IPS-18a (cell line): Measurements from ENCODE around the gene NUP214.

Experiments
- H3K27ac ChIP-seq: one replicate; pipeline ENCODE4 v1.5.1; 2013; ENCODE audit warnings: low read length
- H3K27me3 ChIP-seq: one replicate; pipeline ENCODE4 v1.6.1; 2013; ENCODE audit warnings: mild to moderate bottlenecking, low read length; ENCODE audit not compliant: control insufficient read depth, insufficient read depth
- H3K36me3 ChIP-seq: one replicate; pipeline ENCODE4 v1.6.1; 2013; ENCODE audit warnings: low read depth, low read length; ENCODE audit not compliant: control insufficient read depth
- H3K4me1 ChIP-seq: one replicate; pipeline ENCODE4 v1.6.1; 2013; ENCODE audit warnings: low read depth, low read length; ENCODE audit not compliant: control insufficient read depth
- H3K4me3 ChIP-seq: one replicate; pipeline ENCODE4 v1.5.1; 2013; ENCODE audit warnings: low read length
- H3K9ac ChIP-seq: one replicate; pipeline ENCODE4 v1.6.1; 2013; ENCODE audit warnings: mild to moderate bottlenecking, low read length, moderate library complexity
- H3K9me3 ChIP-seq: one replicate; pipeline ENCODE4 v1.6.1; 2013; ENCODE audit warnings: low read depth, low read length; ENCODE audit not compliant: control insufficient read depth

The NUP214 gene

GRCh38 chr9:131273146-131273855, 147.9 kb downstream of the NUP214 start:
- H3K27ac ChIP-seq, result no peak overlapping the region
- H3K9ac ChIP-seq, result no peak overlapping the region
- H3K4me3 ChIP-seq, result no peak overlapping the region
- H3K27me3 ChIP-seq, result peaks cover 16% of the 10 kb centered on the region
- no peaks in the 10 kb centered on the region for H3K9me3 ChIP-seq
- peaks cover 6% of the 10 kb centered on the region for H3K4me1 ChIP-seq
- no peaks in the 10 kb centered on the region for H3K36me3 ChIP-seq

DNA sequence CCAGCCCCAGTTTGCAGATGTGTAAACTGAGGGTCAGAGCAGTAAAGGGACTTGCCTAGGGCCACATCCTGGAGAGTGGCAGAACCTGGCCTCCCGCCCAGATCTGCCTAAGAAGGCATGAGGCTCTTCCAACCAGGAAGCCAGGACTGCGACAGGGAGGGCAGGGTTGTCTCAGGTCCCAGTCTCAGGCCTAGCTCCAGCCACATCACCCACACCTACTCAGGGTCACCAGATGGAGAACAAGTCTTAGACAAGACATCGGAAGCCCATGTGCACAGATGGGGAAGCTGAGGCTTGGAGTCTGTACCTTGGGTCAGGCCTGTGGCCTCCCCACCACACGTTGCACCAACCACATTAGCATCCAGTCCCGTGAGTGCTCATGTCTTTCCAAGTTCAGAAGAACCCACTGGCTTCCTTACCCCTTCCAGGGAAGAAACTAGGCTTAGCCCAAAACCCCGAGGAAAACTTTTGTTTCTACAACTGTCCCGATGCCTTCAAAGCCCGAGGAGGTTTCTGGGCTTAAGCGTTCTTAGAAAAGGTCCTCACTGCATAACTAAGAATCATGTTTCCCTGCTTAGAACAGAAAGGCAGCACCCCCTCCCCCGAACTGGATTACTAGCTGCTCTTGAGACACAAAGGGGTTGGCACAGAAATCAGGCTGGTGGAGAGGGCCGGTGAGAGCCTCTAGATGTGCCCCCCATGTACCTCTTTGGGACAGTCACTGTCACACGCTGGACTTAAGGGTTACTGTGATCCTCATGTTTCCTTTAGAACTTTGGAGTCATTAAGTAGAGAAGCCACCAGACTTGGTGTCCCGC, 148.7 kb downstream of the NUP214 start:
- H3K27ac ChIP-seq, result no peak overlapping the region
- no peaks in the 10 kb centered on the region for H3K9me3 ChIP-seq
- peaks cover 16% of the 10 kb centered on the region for H3K27me3 ChIP-seq
- H3K4me1 ChIP-seq, result peaks cover 6% of the 10 kb centered on the region
- H3K9ac ChIP-seq, result no peak overlapping the region
- no peak overlapping the region for H3K4me3 ChIP-seq
- no peaks in the 10 kb centered on the region for H3K36me3 ChIP-seq

- Histone ChIP-seq H3K9me3 (no peaks in the 10 kb centered on the region), H3K36me3 (no peaks in the 10 kb centered on the region), H3K4me3 (no peak overlapping the region), H3K9ac (no peak overlapping the region), H3K27me3 (peaks cover 16% of the 10 kb centered on the region), H3K4me1 (peaks cover 6% of the 10 kb centered on the region), H3K27ac (no peak overlapping the region)
Measured at GRCh38 chr9:131274674-131275331, 149.4 kb downstream of the NUP214 start.

- Histone ChIP-seq H3K4me3 (no peak overlapping the region), H3K4me1 (peaks cover 6% of the 10 kb centered on the region), H3K27ac (no peak overlapping the region), H3K27me3 (peaks cover 16% of the 10 kb centered on the region), H3K36me3 (no peaks in the 10 kb centered on the region), H3K9me3 (no peaks in the 10 kb centered on the region), H3K9ac (no peak overlapping the region)
Measured at GRCh38 chr9:131275332-131276093, 150.1 kb downstream of the NUP214 start.

DNA sequence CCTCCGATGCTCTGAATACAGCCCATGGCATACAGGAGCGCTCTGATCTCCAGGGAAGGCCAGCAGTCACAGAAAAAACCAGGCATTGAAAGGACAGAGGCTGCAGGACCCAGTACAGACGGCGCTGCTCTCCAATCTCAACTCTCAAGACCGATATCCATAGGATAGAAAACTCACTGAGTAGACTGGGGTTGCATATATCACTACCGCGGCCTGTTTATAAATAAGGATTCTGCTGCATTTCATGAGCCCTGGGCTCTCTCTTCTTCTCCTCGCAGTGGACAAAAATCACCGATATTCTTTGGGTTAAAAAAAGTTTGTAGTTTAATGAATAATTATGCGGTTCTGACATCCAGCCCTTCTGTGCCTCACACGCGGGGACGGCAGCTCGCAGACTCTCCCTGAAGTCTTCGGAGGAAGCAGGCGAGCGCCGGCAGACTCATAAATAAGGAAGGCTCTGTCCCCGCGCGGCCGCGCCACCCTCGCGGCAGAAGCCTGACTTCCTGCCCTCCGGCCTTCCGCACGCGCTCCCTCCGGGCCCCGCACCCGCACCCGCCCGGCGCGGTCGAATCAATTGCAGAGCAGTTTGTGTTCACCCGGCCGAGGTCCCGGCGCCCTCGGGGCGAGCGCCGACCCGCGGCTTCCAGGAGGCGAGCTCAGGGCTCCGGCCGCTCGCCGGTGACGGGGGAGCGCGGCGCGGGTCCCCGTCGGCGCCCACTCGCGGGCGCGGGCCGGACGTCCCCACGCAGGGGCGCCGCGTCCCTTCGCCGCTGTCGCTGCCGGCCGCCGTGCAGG, 150.9 kb downstream of the NUP214 start, which contains the start of gene FAM78A:
TSS of gene FAM78A (minus strand) at position 417 of the 795 bp plus-strand sequence. CDS start at position 86, 331 bp downstream.
- H3K4me3 ChIP-seq, result peak within 1 kb of the TSS; percentile 55
- H3K9ac ChIP-seq, result no peak within 1 kb of the TSS
- H3K4me1 ChIP-seq, result peaks cover 6% of the 10 kb centered on the region
- no peaks in the 10 kb centered on the region for H3K9me3 ChIP-seq
- H3K27ac ChIP-seq, result no peak within 1 kb of the TSS
- H3K36me3 ChIP-seq, result no peaks in the 10 kb centered on the region
- peaks cover 21% of the 10 kb centered on the region for H3K27me3 ChIP-seq

DNA sequence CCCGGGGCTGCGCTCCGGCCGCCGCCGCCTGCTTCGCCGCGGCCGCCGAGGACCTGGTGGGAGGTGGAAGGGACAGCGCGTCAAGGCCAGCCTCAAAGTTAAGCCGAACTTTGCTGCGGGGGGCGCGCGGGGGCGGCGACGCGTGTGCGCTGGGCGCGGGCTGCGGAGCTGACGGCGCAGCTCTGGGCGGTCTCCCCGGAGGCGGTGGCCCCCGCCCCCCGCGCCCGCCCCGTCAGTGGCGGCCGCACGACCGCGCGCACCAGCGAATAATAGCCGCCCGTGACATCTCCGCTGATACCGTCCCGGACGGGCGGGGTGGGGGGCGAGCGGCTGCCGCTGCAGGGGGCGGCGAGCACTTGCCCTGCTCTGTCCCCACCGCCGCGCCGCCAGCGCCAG, 151.5 kb downstream of the NUP214 start:
- Histone ChIP-seq H3K4me1 (peaks cover 6% of the 10 kb centered on the region), H3K36me3 (no peaks in the 10 kb centered on the region), H3K9me3 (no peaks in the 10 kb centered on the region), H3K9ac (no peak overlapping the region), H3K27ac (no peak overlapping the region), H3K27me3 (peaks cover 27% of the 10 kb centered on the region), H3K4me3 (peak overlapping the region; percentile 55)

GRCh38 chr9:131277287-131277909, 152.0 kb downstream of the NUP214 start:
- no peak overlapping the region for H3K27ac ChIP-seq
- no peak overlapping the region for H3K9ac ChIP-seq
- peaks cover 6% of the 10 kb centered on the region for H3K4me1 ChIP-seq
- H3K9me3 ChIP-seq, result no peaks in the 10 kb centered on the region
- peaks cover 32% of the 10 kb centered on the region for H3K27me3 ChIP-seq
- peak overlapping the region; percentile 55 for H3K4me3 ChIP-seq
- H3K36me3 ChIP-seq, result no peaks in the 10 kb centered on the region

DNA sequence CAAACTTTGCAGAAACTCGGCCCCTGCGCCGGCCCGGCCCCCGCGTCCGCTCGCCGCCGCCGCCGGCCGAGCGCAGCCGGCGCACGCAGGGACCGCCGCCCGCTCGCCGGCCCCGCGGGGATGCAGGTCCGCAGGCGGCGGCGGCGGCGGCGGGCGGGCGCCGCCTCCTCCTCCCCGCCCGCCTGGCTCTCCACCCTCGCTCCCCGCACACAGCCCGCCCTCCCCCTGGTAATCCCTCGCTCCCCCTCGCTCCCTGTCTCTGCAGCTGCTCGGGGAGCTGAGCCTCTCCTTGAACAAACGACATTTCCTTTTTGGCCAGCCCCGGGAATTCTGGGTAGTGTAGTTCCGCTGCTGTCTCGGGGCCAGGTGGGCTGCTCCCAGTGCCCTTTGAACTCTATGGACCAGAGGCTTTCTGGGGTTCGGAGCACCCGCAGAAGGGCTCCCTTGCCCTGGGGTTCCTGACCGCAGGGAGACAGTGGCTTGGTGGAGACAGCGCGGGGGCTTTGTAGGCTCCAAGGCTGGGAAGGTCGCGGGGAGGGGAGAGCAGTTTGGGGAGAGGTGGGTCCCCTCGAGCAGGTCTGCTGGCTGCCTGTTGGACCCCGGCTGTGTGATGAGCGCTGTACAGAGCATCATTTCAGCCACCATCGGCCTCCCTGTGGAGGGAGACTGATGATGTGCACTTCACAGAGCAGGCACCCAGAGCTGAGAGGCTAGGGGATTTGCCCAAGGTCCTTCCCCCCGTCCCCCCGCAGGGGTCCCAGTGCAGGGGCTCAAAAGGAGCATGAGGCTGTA, 152.7 kb downstream of the NUP214 start:
- H3K4me1 ChIP-seq, result peaks cover 6% of the 10 kb centered on the region
- H3K9ac ChIP-seq, result no peak overlapping the region
- H3K36me3 ChIP-seq, result no peaks in the 10 kb centered on the region
- peaks cover 34% of the 10 kb centered on the region for H3K27me3 ChIP-seq
- H3K4me3 ChIP-seq, result peak overlapping the region; percentile 55
- no peak overlapping the region for H3K27ac ChIP-seq
- H3K9me3 ChIP-seq, result no peaks in the 10 kb centered on the region

DNA sequence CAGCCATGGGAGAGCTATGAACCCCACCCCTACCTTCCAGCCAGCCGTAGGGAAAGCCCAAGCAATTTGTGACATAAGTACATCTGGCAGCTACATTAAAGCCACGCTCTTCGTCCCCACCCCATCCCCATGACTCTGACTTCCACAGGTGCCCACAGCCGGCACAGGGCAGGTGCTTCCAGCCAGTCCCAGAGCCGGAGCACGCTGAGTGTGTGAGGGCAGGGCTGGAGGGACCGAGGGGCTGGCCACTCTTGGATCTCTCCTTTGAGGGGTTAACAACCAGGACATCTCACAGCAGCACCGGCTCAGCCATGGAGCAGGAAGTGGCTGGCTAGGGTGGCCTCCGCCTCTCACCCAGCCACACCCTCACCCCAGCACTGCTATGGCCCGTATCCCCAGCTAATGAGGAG, 153.3 kb downstream of the NUP214 start:
- Histone ChIP-seq H3K27me3 (peaks cover 34% of the 10 kb centered on the region), H3K4me1 (peaks cover 6% of the 10 kb centered on the region), H3K9ac (no peak overlapping the region), H3K36me3 (no peaks in the 10 kb centered on the region), H3K27ac (no peak overlapping the region), H3K9me3 (no peaks in the 10 kb centered on the region), H3K4me3 (no peak overlapping the region)
